H9 (cell line): Measurements from ENCODE around the gene SSBP3. TPM values are rescaled to one million over a fixed set of nuclear protein-coding genes. Genes with fewer than 3 reads are reported as not detected.

Source experiments
- DNase-seq: peaks from one replicate; pipeline ENCODE4 v3.0.0-alpha.2; 2017
- H2AFZ ChIP-seq: one replicate; pipeline ENCODE4 v1.6.1; 2013; ENCODE audit warnings: mild to moderate bottlenecking, low read length, control low read depth, moderate library complexity
- H2AK5ac ChIP-seq: 2 replicates; pipeline ENCODE4 v1.6.1; 2013; ENCODE audit warnings: low read length, control low read depth, mixed read lengths; ENCODE audit not compliant: insufficient read length
- H2BK120ac ChIP-seq: one replicate; pipeline ENCODE4 v1.6.1; 2013; ENCODE audit warnings: low read depth, mild to moderate bottlenecking, low read length, control low read depth, inconsistent platforms; ENCODE audit not compliant: poor library complexity, severe bottlenecking
- H2BK12ac ChIP-seq: 2 replicates; pipeline ENCODE4 v1.6.1; 2013; ENCODE audit warnings: low read length, control low read depth, mixed read lengths, low read depth; ENCODE audit not compliant: insufficient read length
- H2BK15ac ChIP-seq: 2 replicates; pipeline ENCODE4 v1.6.1; 2013; ENCODE audit warnings: low read depth, low read length, control low read depth
- H2BK20ac ChIP-seq: one replicate; pipeline ENCODE4 v1.6.1; 2013; ENCODE audit warnings: low read depth, mild to moderate bottlenecking, low read length, control low read depth, inconsistent platforms; ENCODE audit not compliant: poor library complexity, severe bottlenecking
- H2BK5ac ChIP-seq: 2 replicates; pipeline ENCODE4 v1.6.1; 2013; ENCODE audit warnings: low read length, control low read depth, mixed read lengths; ENCODE audit not compliant: insufficient read length
- H3K14ac ChIP-seq: 2 replicates; pipeline ENCODE4 v1.6.1; 2013; ENCODE audit warnings: low read length, control low read depth; ENCODE audit not compliant: insufficient read depth
- H3K18ac ChIP-seq: 2 replicates; pipeline ENCODE4 v1.6.1; 2013; ENCODE audit warnings: low read depth, mild to moderate bottlenecking, mixed read lengths, low read length, control low read depth; ENCODE audit not compliant: insufficient read length
- H3K23ac ChIP-seq: 2 replicates; pipeline ENCODE4 v1.6.1; 2013; ENCODE audit warnings: low read length, control low read depth, mixed read lengths, low read depth; ENCODE audit not compliant: insufficient read length
- H3K23me2 ChIP-seq: 2 replicates; pipeline ENCODE4 v1.6.1; 2013; ENCODE audit warnings: low read depth, mild to moderate bottlenecking, mixed read lengths, low read length, control low read depth; ENCODE audit not compliant: insufficient read length, poor library complexity, severe bottlenecking
- H3K27ac ChIP-seq: 2 replicates; pipeline ENCODE4 v1.5.1; 2013; ENCODE audit warnings: low read length, control low read depth, mixed read lengths, low read depth; ENCODE audit not compliant: insufficient read length
- H3K27me3 ChIP-seq: 2 replicates; pipeline ENCODE4 v1.6.1; 2013; ENCODE audit warnings: low read length, control low read depth, inconsistent platforms; ENCODE audit not compliant: insufficient read depth
- H3K4ac ChIP-seq: 2 replicates; pipeline ENCODE4 v1.6.1; 2013; ENCODE audit warnings: low read depth, mild to moderate bottlenecking, control low read depth, inconsistent platforms, low read length, moderate library complexity
- H3K4me1 ChIP-seq: 2 replicates; pipeline ENCODE4 v1.6.1; 2013; ENCODE audit warnings: low read length, control low read depth, inconsistent platforms; ENCODE audit not compliant: insufficient read depth
- H3K4me2 ChIP-seq: 2 replicates; pipeline ENCODE4 v1.6.1; 2013; ENCODE audit warnings: low read length, control low read depth, mixed read lengths; ENCODE audit not compliant: insufficient read length, insufficient read depth
- H3K56ac ChIP-seq: 2 replicates; pipeline ENCODE4 v1.6.1; 2013; ENCODE audit warnings: low read depth, mild to moderate bottlenecking, mixed read lengths, low read length, control low read depth; ENCODE audit not compliant: insufficient read length
- H3K79me1 ChIP-seq: 2 replicates; pipeline ENCODE4 v1.6.1; 2013; ENCODE audit warnings: low read depth, mild to moderate bottlenecking, moderate library complexity, low read length, control low read depth, inconsistent platforms; ENCODE audit not compliant: insufficient read depth, poor library complexity, severe bottlenecking
- H3K79me2 ChIP-seq: 2 replicates; pipeline ENCODE4 v1.6.1; 2013; ENCODE audit warnings: low read length, control low read depth, inconsistent platforms; ENCODE audit not compliant: insufficient read depth
- H3K9ac ChIP-seq: 2 replicates; pipeline ENCODE4 v1.6.1; 2013; ENCODE audit warnings: low read length, control low read depth, mixed read lengths; ENCODE audit not compliant: insufficient read length; ENCODE audit errors: extremely low read depth
- H3K9me3 ChIP-seq: one replicate; pipeline ENCODE4 v1.6.1; 2013; ENCODE audit warnings: low read depth, low read length, inconsistent platforms; ENCODE audit not compliant: control insufficient read depth
- H3T11ph ChIP-seq: one replicate; pipeline ENCODE4 v1.6.1; 2013; ENCODE audit warnings: mild to moderate bottlenecking, low read length, control low read depth, inconsistent platforms
- H4K20me1 ChIP-seq: one replicate; pipeline ENCODE4 v1.6.1; 2013; ENCODE audit not compliant: control insufficient read depth, insufficient read length, insufficient read depth
- H4K5ac ChIP-seq: 2 replicates; pipeline ENCODE4 v1.6.1; 2013; ENCODE audit warnings: low read depth, mild to moderate bottlenecking, mixed read lengths, low read length, control low read depth; ENCODE audit not compliant: insufficient read length
- H4K8ac ChIP-seq: replicated peaks from 2 replicates; pipeline ENCODE4 v1.6.1; 2013; ENCODE audit warnings: low read length, control low read depth, mixed read lengths, low read depth; ENCODE audit not compliant: insufficient read length
- H4K91ac ChIP-seq: 2 replicates; pipeline ENCODE4 v1.6.1; 2013; ENCODE audit warnings: low read depth, mild to moderate bottlenecking, moderate library complexity, mixed read lengths, low read length, control low read depth; ENCODE audit not compliant: insufficient read length
- H3K27ac Mint-ChIP-seq, 3 experiments: 2 replicates in 2 of 3; 3 replicates in 1 of 3; pipeline ENCODE4 v1.8.0; 2020 to 2021; ENCODE audit warnings: mixed read lengths in 3 of 3, mild to moderate bottlenecking in 1 of 3, moderate library complexity in 1 of 3
- H3K27me3 Mint-ChIP-seq: 2 replicates; pipeline ENCODE4 v1.8.0; 2021; ENCODE audit warnings: low read depth, mild to moderate bottlenecking, moderate library complexity, mixed read lengths
- H3K36me3 Mint-ChIP-seq, 3 experiments: 2 replicates in 2 of 3; 3 replicates in 1 of 3; pipeline ENCODE4 v1.8.0; 2020 to 2021; ENCODE audit warnings: low read depth in 3 of 3, mixed read lengths in 3 of 3; ENCODE audit not compliant: insufficient read depth in 1 of 3
- H3K4me1 Mint-ChIP-seq, 2 experiments: 2 replicates each; pipeline ENCODE4 v1.8.0; 2020; ENCODE audit warnings: mixed read lengths in 2 of 2
- H3K4me3 Mint-ChIP-seq, 2 experiments: 2 replicates in 1 of 2; 3 replicates in 1 of 2; pipeline ENCODE4 v1.8.0; 2020 to 2021; ENCODE audit warnings: mild to moderate bottlenecking in 2 of 2, mixed read lengths in 2 of 2, moderate library complexity in 1 of 2
- H3K9me3 Mint-ChIP-seq, 2 experiments: 2 replicates in 1 of 2; 3 replicates in 1 of 2; pipeline ENCODE4 v1.8.0; 2020; ENCODE audit warnings: mild to moderate bottlenecking in 2 of 2, mixed read lengths in 2 of 2, moderate library complexity in 1 of 2
- CTCF ChIP-seq: fragments of 200-600 bp; sonication (generic); conservative IDR thresholded peaks from 3 replicates; pipeline ENCODE4 v1.8.0; 2021; ENCODE audit warnings: antibody characterized with exemption, mild to moderate bottlenecking
- WGBS: extraction: QIAGEN DNeasy Blood & Tissue Kit; methylation state at CpG from one replicate; pipeline ENCODE4 v1.1.7; 2013; ENCODE audit warnings: missing lambda C conversion rate, low lambda C conversion rate, mixed read lengths; ENCODE audit not compliant: insufficient read length; ENCODE audit errors: extremely low coverage; 5-methylcytosine and 5-hydroxymethylcytosine counted together
- total RNA-seq: library from RNA; stranded (reverse); gene quantifications from 2 replicates; pipeline ENCODE4 v1.2.1, GENCODE V29; 2021

The SSBP3 gene
- total RNA-seq, 1 experiment from 2014 or later = 126 TPM

GRCh38 chr1:54376430-54377039, 29.7 kb downstream of the SSBP3 start:
- H3K9me3 ChIP-seq = no peaks in the 10 kb centered on the region
- WGBS = no CpG with 5 or more reads among the region's 7 CpGs
- Mint-ChIP-seq H3K27me3 (no peaks in the 10 kb centered on the region), H3K4me3 (peak overlapping the region; percentile 13 to 52; a peak in 4 of 5 replicates), H3K9me3 (no peaks in the 10 kb centered on the region), H3K36me3 (peaks cover 9 to 28% (median 20%) of the 10 kb centered on the region in 3 experiments), H3K4me1 (peaks cover 89 to 91% of the 10 kb centered on the region in 2 experiments), H3K27ac (peak overlapping the region; percentile 91 to 97 (median 92))
- no peak overlapping the region for H2AK5ac ChIP-seq
- no peaks in the 10 kb centered on the region for H3K27me3 ChIP-seq
- H4K20me1 ChIP-seq = no peaks in the 10 kb centered on the region
- no peaks in the 10 kb centered on the region for H3K23me2 ChIP-seq
- H3K4me1 ChIP-seq = peaks cover 36% of the 10 kb centered on the region; the same call in 1 of the 2 replicates
- DNase-seq = no peak
- H4K91ac ChIP-seq = no peak overlapping the region
- H3T11ph ChIP-seq = no peak overlapping the region
- peaks cover 33% of the 10 kb centered on the region; the same call in 1 of the 2 replicates for H3K79me2 ChIP-seq
- H2BK20ac ChIP-seq = no peak overlapping the region
- no peak overlapping the region for H4K8ac ChIP-seq
- no peak overlapping the region for H4K5ac ChIP-seq
- peaks cover 4% of the 10 kb centered on the region for H3K79me1 ChIP-seq
- no peak overlapping the region for H3K4ac ChIP-seq
- H2BK12ac ChIP-seq = no peak overlapping the region
- H3K9ac ChIP-seq = no peak overlapping the region
- H2BK120ac ChIP-seq = no peak overlapping the region
- no peak overlapping the region for H2BK5ac ChIP-seq
- TF ChIP-seq CTCF = no peak
- no peak overlapping the region for H3K18ac ChIP-seq
- H3K4me2 ChIP-seq = peak overlapping the region; percentile 8
- no peak overlapping the region for H3K56ac ChIP-seq
- H2BK15ac ChIP-seq = no peak overlapping the region
- no peak overlapping the region for H2AFZ ChIP-seq
- peak overlapping the region; percentile 0 for H3K27ac ChIP-seq
- H3K23ac ChIP-seq = no peak overlapping the region
- no peak overlapping the region for H3K14ac ChIP-seq
